GM12878 (cell line): Measurements from ENCODE around the gene PHLPP1. TPM values are rescaled to one million over a fixed set of nuclear protein-coding genes. Genes with fewer than 3 reads are reported as not detected.

ENCODE experiments used
- ATAC-seq: fragments of 200-7000 bp; cut with Tn5 transposase; 3 replicates; pipeline ENCODE4 v1.9.1; 2020; ENCODE audit warnings: mild to moderate bottlenecking, moderate library complexity
- BruUV-seq: library from RNA; stranded (reverse); fragments of 400-500 nt; replicated peaks from 2 replicates; lab custom pipeline; 2021; lab: Mats Ljungman, UMichigan
- CTCF ChIA-PET: fragments of 300-600 bp; sonication (Branson Sonifier 250); formaldehyde crosslinking; extraction: SDS; loops from one replicate; lab custom pipeline; 2021; ENCODE audit warnings: inconsistent platforms; lab: Yijun Ruan, JAX
- POLR2A ChIA-PET: fragments of 350-600 bp; formaldehyde crosslinking; extraction: SDS; loops from one replicate; lab custom pipeline; 2021; ENCODE audit warnings: inconsistent platforms; lab: Charles Lee
- RAD21 ChIA-PET: fragments of 300-600 bp; sonication (Branson Sonifier 250); formaldehyde crosslinking; loops from one replicate; lab custom pipeline; 2023; ENCODE audit warnings: antibody characterized with exemption; ENCODE audit not compliant: unreplicated experiment; lab: Charles Lee
- SMC1A ChIA-PET: fragments of 300-600 bp; sonication (Branson Sonifier 250); formaldehyde crosslinking; loops from one replicate; lab custom pipeline; 2023; ENCODE audit not compliant: unreplicated experiment, uncharacterized antibody; lab: Charles Lee
- DNase-seq: peaks from one replicate; pipeline ENCODE4 v3.0.0-alpha.2; 2011; ENCODE audit warnings: low read depth, low spot score
- FAIRE-seq: peaks from 3 replicates; lab custom pipeline; 2011; peaks lifted over from hg19 to GRCh38; lab: Jason Lieb, UNC
- H2AFZ ChIP-seq: 2 replicates; pipeline ENCODE4 v1.6.0; 2011; ENCODE audit warnings: low read depth, low read length, control low read depth; ENCODE audit not compliant: control insufficient read depth
- H3K27ac ChIP-seq: 2 replicates; pipeline ENCODE4 v1.5.1; 2011; ENCODE audit warnings: control low read depth; ENCODE audit not compliant: control insufficient read depth, insufficient read depth
- H3K27me3 ChIP-seq, 2 experiments: replicated peaks in 1 of 2; 2 replicates each; pipeline versions ENCODE4 v1.6.0 to v1.6.1; 2011; ENCODE audit warnings: low read length in 1 of 2; ENCODE audit not compliant: control insufficient read depth in 2 of 2, insufficient read depth in 2 of 2
- H3K36me3 ChIP-seq, 2 experiments: 2 replicates each; pipeline ENCODE4 v1.5.1; 2011; ENCODE audit warnings: low read length in 1 of 2; ENCODE audit not compliant: control insufficient read depth in 2 of 2, insufficient read depth in 2 of 2
- H3K4me1 ChIP-seq: 2 replicates; pipeline ENCODE4 v1.6.1; 2011; ENCODE audit warnings: mild to moderate bottlenecking, low read length, moderate library complexity, mixed read lengths; ENCODE audit not compliant: control insufficient read depth, insufficient read depth
- H3K4me2 ChIP-seq: 2 replicates; pipeline ENCODE4 v1.6.0; 2011; ENCODE audit warnings: control low read depth; ENCODE audit not compliant: control insufficient read depth, insufficient read depth
- H3K4me3 ChIP-seq: fragments of 200-600 bp; sonication (generic); 2 replicates; pipeline ENCODE4 v1.5.1; 2016
- H3K79me2 ChIP-seq: 2 replicates; pipeline ENCODE4 v1.6.0; 2011; ENCODE audit warnings: low read length; ENCODE audit not compliant: control insufficient read depth, insufficient read depth
- H3K9ac ChIP-seq: 2 replicates; pipeline ENCODE4 v1.8.0; 2011; ENCODE audit warnings: low read length, control low read depth, mixed read lengths; ENCODE audit not compliant: control insufficient read depth, insufficient read depth
- H3K9me3 ChIP-seq: replicated peaks from 3 replicates; pipeline ENCODE4 v1.5.1; 2011; ENCODE audit warnings: mild to moderate bottlenecking, low read length; ENCODE audit not compliant: control insufficient read depth, insufficient read depth
- H4K20me1 ChIP-seq: 2 replicates; pipeline ENCODE4 v1.6.0; 2011; ENCODE audit not compliant: control insufficient read depth, insufficient read depth
- ASH2L ChIP-seq: fragments of 300-600, 200-600 bp; sonication (generic); IDR thresholded peaks from 2 replicates; pipeline ENCODE4 v1.6.1; 2017; ENCODE audit warnings: low read depth, mild to moderate bottlenecking, borderline replicate concordance
- CHD2 ChIP-seq: IDR thresholded peaks from 2 replicates; pipeline ENCODE4 v1.6.1; 2011; ENCODE audit warnings: low read depth, low read length, improper control_type of control experiment, borderline replicate concordance
- EP300 ChIP-seq, 2 experiments: fragments of 150-350 bp in 1 of 2; IDR thresholded peaks; 2 replicates each; pipeline ENCODE4 v1.6.1; 2011 to 2012; ENCODE audit warnings: low read depth in 2 of 2, low read length in 2 of 2, borderline replicate concordance in 1 of 2, improper control_type of control experiment in 1 of 2, inconsistent platforms in 1 of 2; ENCODE audit not compliant: control insufficient read depth in 1 of 2
- FOS ChIP-seq: IDR thresholded peaks from 3 replicates; pipeline ENCODE4 v1.6.1; 2011; ENCODE audit warnings: borderline replicate concordance; ENCODE audit not compliant: insufficient read length; ENCODE audit errors: extremely low read depth
- IKZF1 ChIP-seq: fragments of 450-650 bp; conservative IDR thresholded peaks from 2 replicates; pipeline ENCODE4 v1.6.1; 2017; ENCODE audit warnings: antibody characterized with exemption, mild to moderate bottlenecking
- MYC ChIP-seq: IDR thresholded peaks from 2 replicates; pipeline ENCODE4 v1.6.1; 2011; ENCODE audit warnings: mild to moderate bottlenecking, low read length, moderate library complexity, inconsistent platforms; ENCODE audit not compliant: insufficient read depth, insufficient replicate concordance, insufficient read length, severe bottlenecking
- RAD21 ChIP-seq: IDR thresholded peaks from 2 replicates; pipeline ENCODE4 v1.6.1; 2011; ENCODE audit warnings: mild to moderate bottlenecking, low read depth, low read length, moderate library complexity; ENCODE audit not compliant: insufficient read depth
- RFX5 ChIP-seq: IDR thresholded peaks from 2 replicates; pipeline ENCODE4 v1.6.1; 2011; ENCODE audit warnings: low read depth, low read length, improper control_type of control experiment
- SP1 ChIP-seq: IDR thresholded peaks from one replicate; pipeline ENCODE4 v1.6.1; 2011; ENCODE audit warnings: low read depth, low read length
- TARDBP ChIP-seq: IDR thresholded peaks from 2 replicates; pipeline ENCODE4 v1.6.1; 2016; ENCODE audit warnings: borderline replicate concordance
- ZNF622 ChIP-seq: fragments of 450-650 bp; IDR thresholded peaks from 2 replicates; pipeline ENCODE4 v1.6.1; 2017; ENCODE audit warnings: mild to moderate bottlenecking, inconsistent platforms
- WGBS: methylation state at CpG from one replicate; pipeline ENCODE4 v1.1.6; 2016; ENCODE audit warnings: low lambda C conversion rate; ENCODE audit not compliant: insufficient replicate concordance, insufficient coverage; ENCODE audit errors: missing lambda C conversion rate; 5-methylcytosine and 5-hydroxymethylcytosine counted together
- in situ Hi-C: fragments of 300-500 bp; cut with MboI; formaldehyde crosslinking; loops from 9 replicates; pipeline ENCODE4 v1.14.3; 2018; ENCODE audit warnings: mixed read lengths
- intact Hi-C: fragments of 100-400 bp; cut with micrococcal nuclease; formaldehyde crosslinking; loops from one replicate; pipeline ENCODE4 v1.14.2; 2022; ENCODE audit not compliant: unreplicated experiment
- polyA plus RNA-seq, 11 experiments: library from polyadenylated mRNA; depleted of rRNA in 4 of 11; unstranded in 6 of 11; stranded (reverse) in 5 of 11; fragments of >200 nt; fragmentation: Nextera tagmentation in 4 of 11; fragmentation: Illumina TruSeq in 1 of 11; extraction: Ambion mirVana in 4 of 11; extraction: Trizol in 1 of 11; gene quantifications; 1 replicate in 1 of 11; 2 replicates in 10 of 11; pipeline versions ENCODE4 v1.2.1 to v1.2.3, GENCODE V29; 2011 to 2016; ENCODE audit warnings: inconsistent platforms in 2 of 11, missing spikeins in 2 of 11, low read depth in 1 of 11
- total RNA-seq, 4 experiments: library from RNA; depleted of rRNA in 3 of 4; stranded (reverse); fragments of >200 nt in 3 of 4; fragmentation: Illumina TruSeq in 1 of 4; extraction: Trizol in 1 of 4; gene quantifications; 2 replicates each; pipeline versions ENCODE4 v1.2.1 to v1.2.3, GENCODE V29; 2013 to 2021
- TF ChIP-seq, protein P1 (sequence below): fragments of 450-650 bp; conservative IDR thresholded peaks from 2 replicates; pipeline ENCODE4 v1.6.1; 2017; ENCODE audit warnings: mild to moderate bottlenecking, moderate library complexity
- TF ChIP-seq, protein P2 (sequence below): IDR thresholded peaks from 2 replicates; pipeline ENCODE4 v1.6.1; 2011; ENCODE audit warnings: low read depth, mild to moderate bottlenecking, low read length, moderate library complexity, borderline replicate concordance; ENCODE audit errors: extremely low read depth

PHLPP1 gene
- total and polyA plus RNA-seq, 10 of the 15 experiments (the other 5 are each of a cell fraction or from before 2014, with no cell fraction given) = 0.42 to 7.0 (median 1.9) TPM

GRCh38 chr18:62877411-62878221 lies 162.3 kb downstream of the PHLPP1 start:
- DNase-seq (no peak), FAIRE-seq (no peak), ATAC-seq (no peak)
- no peaks in the 10 kb centered on the region for H3K79me2 ChIP-seq
- 59% methylated on average over 6 of the region's 6 CpGs for WGBS
- peaks cover 12% of the 10 kb centered on the region for H3K4me1 ChIP-seq
- no peak overlapping the region for H3K9ac ChIP-seq
- TF ChIP-seq FOS (no peak), MYC (no peak), IKZF1 (no peak), ZNF622 (no peak), RAD21 (no peak), RFX5 (no peak), EP300 (IDR thresholded peaks at IDR 0.05; ENCODE audit: borderline replicate concordance in 1 of 2, control insufficient read depth in 1 of 2, low read depth in 2 of 2, low read length in 2 of 2) (no peak), CHD2 (no peak), ASH2L (no peak), TARDBP (no peak), SP1 (no peak)
- TF ChIP-seq, protein P1, sequence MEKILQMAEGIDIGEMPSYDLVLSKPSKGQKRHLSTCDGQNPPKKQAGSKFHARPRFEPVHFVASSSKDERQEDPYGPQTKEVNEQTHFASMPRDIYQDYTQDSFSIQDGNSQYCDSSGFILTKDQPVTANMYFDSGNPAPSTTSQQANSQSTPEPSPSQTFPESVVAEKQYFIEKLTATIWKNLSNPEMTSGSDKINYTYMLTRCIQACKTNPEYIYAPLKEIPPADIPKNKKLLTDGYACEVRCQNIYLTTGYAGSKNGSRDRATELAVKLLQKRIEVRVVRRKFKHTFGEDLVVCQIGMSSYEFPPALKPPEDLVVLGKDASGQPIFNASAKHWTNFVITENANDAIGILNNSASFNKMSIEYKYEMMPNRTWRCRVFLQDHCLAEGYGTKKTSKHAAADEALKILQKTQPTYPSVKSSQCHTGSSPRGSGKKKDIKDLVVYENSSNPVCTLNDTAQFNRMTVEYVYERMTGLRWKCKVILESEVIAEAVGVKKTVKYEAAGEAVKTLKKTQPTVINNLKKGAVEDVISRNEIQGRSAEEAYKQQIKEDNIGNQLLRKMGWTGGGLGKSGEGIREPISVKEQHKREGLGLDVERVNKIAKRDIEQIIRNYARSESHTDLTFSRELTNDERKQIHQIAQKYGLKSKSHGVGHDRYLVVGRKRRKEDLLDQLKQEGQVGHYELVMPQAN = no peak
- TF ChIP-seq, protein P2, sequence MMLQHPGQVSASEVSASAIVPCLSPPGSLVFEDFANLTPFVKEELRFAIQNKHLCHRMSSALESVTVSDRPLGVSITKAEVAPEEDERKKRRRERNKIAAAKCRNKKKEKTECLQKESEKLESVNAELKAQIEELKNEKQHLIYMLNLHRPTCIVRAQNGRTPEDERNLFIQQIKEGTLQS = no peak
- ChIA-PET SMC1A (interaction anchor here (0.7 to 0.9 kb wide), 3 partner anchors 11 to 27 kb away, joined by 3 read pairs; no protein-coding TSS in a partner anchor), CTCF (interaction anchor here (0.5 to 1.3 kb wide), 4 partner anchors 8 to 81 kb away, joined by 3 to 5 read pairs (median 3); no protein-coding TSS in a partner anchor), POLR2A (no interaction called here), RAD21 (no interaction called here)
- H3K27ac ChIP-seq = no peak overlapping the region
- in situ Hi-C loops = no loop called here
- H3K4me2 ChIP-seq = no peak overlapping the region
- no peaks in the 10 kb centered on the region for H3K27me3 ChIP-seq
- H3K9me3 ChIP-seq = no peaks in the 10 kb centered on the region
- intact Hi-C loops = no loop called here
- H3K36me3 ChIP-seq = no peaks in the 10 kb centered on the region
- no peak overlapping the region for H3K4me3 ChIP-seq
- no peaks in the 10 kb centered on the region for H4K20me1 ChIP-seq
- H2AFZ ChIP-seq = no peak overlapping the region
- no TSS peak for BruUV-seq
